NCI-H187 treated with DMSO at 0.1 percent for 48 hours (cell line): Measurements from ENCODE around the gene NRP1.
"Not testable (repeated sequence)": the region's sequence is repeated elsewhere in the genome, so short reads cannot be mapped to it uniquely, and the experiment has no call there.

Source experiments
- DNase-seq: peaks from one replicate; lab custom pipeline; 2025; lab: John Stamatoyannopoulos, UW

NRP1 gene

DNA sequence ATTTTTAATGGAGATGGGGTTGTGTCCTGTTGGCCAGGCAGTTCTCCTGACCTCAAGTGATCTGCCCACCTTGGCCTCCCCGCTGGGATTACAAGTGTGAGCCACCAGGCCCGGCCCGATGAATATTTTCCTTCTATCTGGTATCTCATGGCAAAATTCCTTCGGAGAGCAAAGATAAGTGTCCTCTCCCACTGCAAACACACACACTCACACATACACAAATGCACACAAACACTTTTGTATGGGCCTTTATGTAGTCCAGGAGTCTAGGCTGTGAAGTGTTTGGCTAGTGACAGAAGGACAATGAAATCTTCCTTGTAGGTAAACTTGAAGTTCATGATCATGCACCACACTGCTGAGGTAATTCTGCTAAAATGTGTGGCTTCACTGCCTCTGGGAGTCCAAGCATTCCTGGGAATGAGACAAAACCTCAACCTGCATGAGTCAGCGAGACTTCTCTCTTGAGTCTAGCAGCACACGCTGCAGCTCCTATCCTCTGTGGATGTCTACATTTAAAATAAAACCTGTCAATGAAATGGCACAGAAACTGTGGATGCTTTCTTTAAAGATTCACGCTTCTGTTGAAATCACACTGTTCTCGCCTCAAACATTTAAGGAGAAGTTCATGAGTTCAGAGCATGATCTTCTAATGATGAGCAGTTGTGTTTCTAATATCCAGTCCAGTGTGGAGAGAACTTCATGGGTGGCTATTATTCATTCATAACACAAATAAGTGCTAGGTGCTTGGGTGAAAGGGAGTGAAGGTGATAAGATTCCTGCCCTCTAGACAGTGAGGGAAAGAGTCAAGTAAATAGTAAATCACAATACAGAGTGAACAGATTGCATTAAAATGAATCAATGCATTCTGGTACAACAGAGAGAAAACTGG lies 96.5 kb downstream of the NRP1 start:
- DNase-seq, result no peak

DNA sequence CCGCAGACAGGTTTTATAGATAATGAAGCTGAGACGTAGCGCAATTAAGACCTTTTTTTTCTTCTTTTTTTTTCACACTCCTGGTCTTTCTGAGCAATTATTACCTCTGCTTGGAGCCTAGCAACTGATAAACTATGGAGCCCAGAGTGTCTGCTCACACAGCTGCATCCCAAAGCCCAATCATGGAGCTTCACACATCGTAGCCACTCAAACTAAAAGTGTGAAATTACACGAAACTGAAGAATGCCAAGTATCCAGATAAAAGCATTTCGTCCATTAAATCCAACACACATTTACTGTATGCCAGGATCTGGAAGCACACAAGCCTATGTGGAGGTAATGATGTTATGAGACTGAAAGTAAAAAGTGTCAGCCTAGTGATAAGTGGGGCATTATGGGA lies 97.6 kb downstream of the NRP1 start:
- DNase-seq, result no peak

DNA sequence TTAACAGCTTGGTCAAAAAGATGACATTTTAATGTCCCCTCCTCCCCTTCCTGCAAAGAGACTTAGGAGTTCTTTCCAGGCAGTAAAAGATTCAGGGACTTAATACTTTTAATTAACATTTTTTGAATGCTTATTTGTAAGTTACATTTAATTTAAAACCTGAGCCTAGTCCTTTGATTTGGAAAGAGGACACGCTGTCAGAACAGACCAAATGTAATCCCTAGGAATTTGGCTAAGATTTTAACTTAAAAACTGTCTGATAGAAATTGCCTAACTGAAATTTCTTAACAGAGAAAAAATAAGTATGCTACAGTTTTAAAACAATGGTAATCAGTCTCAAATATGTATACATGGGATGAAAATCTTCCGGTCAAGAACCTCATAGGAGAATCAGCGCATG lies 98.5 kb downstream of the NRP1 start:
- no peak for DNase-seq

DNA sequence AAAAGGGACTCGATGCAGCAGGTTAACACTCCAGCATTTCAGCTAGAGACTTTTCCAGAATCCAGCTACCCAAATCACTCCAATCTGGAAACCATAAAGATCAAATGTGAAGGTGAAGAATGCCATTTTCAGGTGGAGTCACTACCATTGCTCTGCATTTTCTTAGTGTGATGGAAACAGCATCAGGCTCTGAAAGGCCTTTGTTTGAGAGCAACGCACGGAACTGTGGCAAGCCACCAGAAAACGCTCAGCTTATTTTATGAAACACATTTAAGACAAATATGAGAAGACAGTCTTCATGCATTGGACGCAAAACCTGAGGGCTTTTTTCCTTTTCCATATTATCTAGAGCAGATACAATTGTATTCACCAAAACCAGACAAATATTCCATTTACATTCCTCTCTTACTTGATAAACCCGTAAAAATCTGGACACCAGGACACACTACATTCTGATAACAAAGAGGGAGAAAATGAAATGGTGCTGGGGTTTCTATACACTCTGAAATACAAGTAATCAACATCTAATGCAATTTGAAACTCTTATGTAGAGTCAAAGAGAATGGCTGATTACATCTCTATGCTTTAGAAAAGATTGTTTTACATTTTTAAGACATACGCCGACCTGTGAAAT lies 99.1 kb downstream of the NRP1 start:
- DNase-seq, result no peak

DNA sequence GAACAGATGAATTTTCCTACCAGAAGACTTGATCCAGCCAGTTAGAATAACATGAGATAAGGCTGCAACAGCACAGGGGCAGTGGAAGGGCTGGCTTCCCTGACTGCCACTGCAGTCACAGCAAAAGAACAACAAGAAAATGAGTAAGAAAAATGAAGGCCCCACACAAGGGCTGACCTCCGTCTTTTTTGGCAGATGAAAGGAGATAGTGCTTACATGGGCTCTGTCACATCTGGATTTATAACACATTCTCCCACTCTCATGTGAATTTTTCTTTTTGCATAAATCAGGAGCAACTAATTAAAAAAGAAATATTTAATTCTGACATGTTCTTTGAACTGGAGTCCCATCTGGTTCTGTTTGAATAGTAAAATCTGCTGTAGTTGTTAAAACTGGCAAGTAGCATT lies 99.6 kb downstream of the NRP1 start:
- DNase-seq, result no peak

DNA sequence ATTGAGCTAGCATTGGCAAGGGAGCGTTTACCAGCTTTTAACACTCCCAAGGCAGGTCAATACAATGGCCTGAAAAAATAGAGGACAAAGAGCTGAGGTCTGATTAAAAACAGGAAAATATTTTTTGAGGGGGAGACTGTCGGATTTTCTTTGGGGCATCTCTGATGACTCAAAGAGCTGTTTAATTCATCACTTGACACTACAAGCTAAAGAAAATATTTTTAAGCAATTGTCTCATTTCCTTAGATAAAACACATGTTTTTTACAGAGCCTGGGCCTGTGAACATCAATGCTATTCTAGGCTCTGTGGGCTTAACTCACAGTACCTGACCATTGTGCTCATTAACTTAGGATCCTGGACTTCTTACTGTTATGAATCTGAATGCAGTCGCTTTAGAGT lies 100.8 kb downstream of the NRP1 start:
- DNase-seq, result no peak

DNA sequence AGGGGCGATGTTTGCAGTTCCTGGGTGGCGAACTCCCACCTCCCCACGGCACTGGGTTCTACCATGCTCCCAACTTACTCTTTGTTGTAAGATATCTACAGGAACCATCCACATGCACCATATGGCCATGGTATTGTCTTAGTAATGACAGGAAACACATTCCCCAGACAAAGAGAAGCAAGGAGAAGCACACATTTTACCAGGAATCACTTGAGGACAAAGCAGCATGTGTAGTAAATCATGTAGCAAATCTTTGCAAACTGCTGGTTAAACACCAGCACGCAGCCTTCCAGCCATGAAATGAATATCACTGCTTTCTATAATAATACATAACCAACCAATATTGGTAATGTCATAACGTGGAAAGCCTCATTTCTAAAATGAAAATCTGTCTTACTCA lies 101.2 kb downstream of the NRP1 start:
- no peak for DNase-seq

DNA sequence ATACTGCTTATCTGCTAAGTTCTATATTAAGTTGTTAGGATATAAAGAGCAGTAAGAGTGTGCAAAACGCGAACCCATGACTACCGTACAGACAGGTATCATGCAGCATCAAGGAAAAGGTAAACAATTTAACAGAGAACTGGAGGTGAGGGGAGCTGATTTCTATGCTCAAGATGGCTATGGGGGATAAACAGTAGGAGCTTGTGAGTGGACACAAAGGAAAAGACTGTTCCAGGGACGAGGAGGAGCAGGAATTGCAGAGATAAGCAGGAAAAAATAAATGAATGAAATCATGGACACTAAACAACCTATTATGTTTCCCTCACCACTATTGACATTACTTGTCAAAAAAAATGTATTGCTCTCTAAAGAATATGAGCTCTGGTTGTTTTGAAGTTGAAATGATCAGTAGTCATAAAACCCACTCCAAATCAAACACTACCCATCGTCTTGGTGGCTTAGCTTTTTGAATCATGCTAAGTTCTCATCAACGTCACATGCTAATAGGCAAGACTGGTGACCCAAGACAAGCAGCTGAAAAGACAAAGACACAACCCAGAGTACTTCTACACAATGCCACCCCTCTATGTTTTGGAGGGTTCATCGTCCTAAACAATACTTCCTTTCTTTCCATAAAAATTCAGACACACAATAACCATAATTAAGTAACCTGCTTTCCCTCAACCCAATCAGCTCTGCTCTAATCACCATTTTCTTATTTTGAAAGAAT lies 102.7 kb downstream of the NRP1 start:
- no peak for DNase-seq

DNA sequence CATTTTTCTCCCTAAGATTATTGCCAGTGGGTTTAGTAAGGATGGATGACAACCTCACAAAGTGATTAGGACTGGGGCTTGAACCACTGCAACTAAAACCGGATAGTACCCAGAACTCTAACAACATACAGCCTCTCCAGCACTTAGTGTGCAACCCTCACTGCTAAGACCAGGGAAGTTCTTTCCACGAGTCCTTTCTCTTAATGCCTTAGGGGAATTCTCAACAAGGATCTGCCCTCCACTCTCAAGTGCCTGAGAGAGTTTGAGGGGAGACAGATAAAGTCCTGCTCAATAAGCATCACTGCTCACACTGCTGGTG lies 104.6 kb downstream of the NRP1 start:
- peak; percentile 4 for DNase-seq

DNA sequence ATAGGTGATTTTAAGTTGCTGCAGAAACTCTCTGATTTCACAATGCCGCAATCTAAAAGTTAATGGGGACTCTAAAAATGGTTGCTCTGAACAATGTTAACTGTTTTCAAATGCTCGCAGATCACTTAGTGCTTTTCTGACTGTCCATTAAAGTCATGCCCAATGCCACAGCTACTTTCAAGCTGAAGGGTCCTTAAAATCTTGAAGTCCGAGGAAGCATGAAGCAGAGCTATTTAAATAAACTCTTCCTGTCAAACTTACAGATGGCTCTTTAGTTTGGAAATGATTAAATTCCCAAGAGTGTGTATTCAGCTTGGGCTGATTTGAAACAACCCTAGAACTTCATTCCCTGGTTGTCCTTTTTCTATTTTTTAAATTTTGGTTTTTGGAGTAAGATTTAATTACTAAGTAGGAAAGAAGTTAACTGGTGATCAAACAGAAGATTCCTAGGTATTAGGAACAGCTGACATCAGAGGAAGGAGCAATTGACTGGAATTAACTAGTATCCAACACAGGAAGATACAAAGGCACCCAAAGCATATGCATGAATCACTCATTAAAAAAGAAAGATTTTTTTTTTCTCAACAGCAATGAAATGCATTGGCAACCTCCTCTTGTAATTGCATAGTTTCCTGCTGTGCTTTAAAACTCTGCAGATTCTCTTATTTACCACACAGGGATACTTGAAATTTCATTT lies 105.1 kb downstream of the NRP1 start:
- peak; percentile 55 for DNase-seq

DNA sequence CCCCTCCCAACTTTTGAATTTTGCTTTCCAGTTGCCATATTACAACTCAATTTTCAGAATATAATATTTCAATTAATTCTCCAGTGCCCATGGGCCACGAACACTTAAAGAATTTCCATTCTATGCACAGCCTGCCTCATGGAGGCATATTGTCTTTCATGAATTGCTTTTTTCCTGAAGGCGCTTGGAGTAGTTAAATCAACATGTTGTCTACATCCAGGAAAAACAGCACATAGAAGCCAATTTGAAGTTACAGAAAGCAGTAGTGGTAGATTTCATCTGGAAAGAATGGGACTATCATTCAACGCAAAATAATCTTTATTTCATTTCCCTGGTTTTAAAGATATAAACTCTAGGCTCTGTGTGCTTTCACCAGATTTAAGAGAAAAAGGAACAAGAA lies 106.0 kb downstream of the NRP1 start:
- no peak for DNase-seq

DNA sequence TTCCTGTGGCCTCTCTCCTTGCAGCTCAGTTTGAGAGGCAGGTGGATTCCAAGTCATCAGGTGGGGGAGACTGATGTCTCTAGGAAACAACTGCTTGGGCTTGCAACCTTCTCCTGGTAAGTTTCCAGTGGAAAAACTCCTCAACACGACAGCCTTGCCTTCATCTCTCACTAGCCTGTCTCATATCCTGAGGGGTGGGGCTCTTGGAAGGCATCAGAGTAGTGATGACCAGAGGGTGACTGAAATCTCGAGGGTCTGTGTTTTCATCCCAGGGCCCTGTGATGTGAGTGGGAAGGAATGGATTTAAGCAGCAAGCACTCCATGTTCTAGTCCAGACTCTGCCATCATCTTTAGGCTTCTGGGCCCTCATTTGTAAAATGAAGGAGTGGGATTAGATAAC lies 107.0 kb downstream of the NRP1 start:
- DNase-seq, result no peak

DNA sequence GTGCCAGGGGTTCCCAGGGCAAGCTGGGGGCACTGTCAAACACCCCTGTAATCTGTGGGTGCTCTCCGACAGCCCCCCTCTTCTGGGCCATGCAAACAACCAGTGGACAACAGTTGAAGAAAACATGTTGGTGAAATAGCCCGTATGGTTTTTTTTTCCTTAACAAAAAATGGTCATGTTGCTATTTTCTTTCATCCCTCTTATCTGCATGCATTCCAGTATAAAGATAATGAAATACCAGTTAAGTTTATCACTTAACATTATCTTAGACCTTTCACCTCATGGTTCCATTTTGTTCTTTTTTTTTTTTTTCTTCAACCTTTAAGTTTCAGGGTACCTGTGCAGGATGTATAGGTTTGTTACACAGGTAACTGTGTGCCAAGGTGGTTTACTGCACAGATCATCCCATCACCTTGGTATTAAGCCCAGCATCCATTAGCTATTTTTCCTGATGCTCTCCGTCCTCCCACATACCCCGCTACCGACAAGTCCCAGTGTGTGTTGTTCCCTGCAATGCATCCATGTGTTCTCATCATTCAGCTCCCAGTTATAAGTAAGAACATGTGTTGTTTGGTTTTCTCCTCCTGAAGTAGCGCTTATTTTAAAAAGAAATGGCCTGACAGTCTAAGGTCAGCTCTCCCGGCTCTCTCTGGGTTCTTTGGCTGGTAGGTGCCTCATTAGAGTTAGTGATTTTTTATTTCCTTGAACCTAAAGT lies 110.1 kb downstream of the NRP1 start:
- no peak for DNase-seq

DNA sequence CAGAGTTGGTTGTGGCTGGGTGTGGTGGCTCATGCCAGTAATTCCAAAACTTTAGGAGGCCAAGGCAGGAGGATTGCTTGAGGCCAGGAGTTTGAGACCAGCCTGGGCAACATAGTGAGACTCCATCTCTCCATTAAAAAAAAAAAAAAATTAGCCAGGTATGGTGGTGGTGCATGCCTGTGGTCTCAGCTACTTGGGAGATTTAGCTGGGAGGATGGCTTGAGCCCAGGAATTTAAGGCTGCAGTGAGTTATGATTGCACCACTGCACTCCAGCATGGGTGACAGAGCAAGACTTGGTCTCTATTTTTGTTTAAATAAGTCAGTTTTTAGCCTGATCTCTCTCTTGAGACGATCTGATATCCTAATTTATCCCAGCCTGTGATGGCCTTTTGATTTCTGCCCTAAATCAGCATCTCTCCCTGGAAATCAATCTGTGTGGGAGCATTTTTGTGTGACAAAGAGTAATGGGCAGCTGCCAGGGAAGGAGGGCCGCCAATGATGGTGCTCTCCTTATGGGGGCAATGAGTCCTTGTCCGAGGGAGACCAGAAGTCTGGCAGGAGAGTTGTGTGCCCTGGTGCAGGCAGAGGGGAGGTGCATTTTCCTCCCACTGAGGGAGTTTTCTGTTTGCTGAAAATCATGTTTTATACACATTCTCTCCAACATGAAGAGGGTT lies 111.0 kb downstream of the NRP1 start:
- no peak for DNase-seq

DNA sequence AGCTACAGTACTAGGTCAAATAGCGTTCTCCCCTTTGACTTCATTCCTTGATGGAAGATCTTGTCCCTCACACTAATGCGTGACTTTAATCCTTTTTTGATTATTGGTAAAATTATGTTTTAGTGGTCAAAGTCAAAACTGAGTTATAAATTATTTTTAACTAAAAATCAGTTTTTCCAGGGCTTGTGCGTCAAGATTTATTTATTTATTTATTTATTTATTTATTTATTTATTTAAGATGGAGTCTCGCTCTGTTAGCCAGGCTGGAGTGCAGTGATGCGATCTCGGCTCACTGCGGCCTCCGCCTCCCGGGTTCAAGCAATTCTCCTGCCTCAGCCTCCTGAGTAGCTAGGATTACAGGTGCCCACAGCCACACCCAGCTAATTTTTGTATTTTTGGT lies 112.2 kb downstream of the NRP1 start:
- DNase-seq, result not testable (repeated sequence)

DNA sequence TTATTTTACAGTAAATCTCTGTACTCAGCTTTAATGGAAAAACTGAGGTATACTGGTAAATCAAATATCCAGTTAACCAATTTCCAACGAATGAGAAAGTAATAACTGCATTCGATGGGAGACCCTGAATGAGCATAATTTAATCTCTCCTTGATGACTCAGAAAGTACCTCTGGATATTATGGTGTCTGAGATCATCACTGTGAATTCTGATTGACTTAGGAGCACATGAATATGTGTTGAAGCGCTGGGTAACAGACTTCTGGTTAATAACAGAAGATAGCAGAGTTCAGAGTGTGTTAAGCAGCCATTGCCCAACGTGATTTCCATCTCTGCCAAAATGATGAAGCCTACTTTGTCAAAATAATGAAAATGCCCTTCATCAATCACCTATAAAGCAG lies 116.6 kb downstream of the NRP1 start:
- DNase-seq, result no peak

DNA sequence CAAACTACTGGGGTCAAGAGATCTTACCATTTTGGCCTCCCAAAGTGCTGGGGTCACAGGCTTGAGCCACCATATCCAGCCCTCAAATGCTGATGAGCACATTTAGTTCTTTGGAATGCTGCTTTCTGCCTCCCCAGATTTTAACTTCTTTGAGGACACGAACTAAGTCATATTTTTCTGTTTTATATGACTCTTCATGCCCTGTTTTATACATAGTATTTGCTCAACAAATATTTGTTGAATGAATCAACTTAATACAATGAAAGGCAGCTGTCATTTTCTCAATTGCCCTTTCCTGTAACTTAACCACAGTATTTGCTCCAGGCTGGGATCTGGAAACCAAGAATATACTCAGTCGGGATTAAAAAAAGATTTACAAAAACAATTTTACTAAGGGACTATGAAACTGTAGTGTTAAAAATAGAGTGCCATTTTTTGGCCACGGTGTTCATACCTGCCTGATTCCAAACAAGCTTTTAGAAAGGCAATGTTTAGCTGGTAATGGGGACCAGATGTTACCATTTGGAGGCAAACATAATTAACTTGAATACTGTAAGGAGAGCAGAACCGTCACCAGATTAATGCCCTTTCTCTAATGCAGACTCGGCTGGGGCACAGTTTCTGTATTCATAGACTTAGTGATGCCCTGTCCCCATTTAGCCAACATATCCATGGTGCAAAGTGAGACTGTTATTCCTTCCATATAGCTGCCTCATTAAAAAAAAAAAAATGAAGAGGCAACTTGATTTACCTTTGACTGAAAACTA lies 117.6 kb downstream of the NRP1 start:
- DNase-seq, result no peak

DNA sequence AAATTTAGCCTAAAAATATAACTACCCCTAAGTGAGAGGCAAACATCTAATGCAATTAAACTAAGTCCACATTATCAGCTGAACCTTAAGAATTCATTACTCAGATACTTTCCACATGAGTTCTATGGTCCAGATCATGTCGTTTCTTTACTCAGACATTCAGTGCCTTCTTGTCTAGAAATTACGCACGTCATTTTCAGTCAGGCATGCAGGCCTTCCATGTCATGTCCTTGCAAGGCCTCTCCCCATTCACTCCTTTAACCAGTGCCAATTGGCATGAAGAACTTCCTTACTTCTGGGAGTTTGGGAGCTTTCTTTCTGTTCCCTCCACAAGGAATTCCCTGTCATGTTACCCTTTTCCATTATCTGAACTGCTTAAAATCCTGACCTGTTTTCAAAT lies 118.8 kb downstream of the NRP1 start:
- DNase-seq, result no peak

DNA sequence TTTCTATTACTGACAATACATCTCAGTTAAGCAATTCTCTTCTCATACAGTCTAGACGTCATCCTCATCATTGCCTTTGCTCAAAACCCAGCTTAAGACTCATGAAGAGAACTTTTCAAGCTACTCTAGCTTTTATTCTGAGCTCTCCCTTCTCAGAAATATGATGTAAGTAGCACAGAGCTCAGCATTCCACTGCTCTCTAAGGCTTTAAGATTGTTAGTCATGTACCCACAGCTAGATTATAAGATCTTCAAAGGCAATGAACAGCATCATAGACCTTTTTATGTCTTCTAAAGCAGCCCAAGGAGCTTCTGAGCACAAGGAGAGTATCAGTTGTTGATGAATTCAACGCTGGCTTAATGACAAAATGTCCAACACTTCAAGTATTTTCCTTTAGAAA lies 119.3 kb downstream of the NRP1 start:
- no peak for DNase-seq

DNA sequence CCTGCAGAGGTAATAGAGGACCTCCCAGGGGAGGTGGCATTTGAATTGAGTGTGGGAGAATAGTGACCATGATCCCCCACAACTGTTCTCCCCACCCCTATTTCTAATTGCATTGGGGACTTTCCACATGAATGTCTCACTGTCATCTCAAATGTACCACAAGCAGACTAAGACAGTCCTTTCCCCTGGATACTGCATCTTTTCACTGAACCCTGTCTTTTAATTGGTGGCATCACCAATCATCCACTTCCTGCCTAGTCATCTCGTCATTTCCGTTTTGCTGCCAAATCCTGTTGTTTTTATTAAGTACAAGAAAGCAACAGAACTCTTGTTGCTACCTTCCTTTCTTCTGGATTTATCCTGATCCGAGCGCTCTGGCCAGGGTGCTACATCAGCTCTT lies 120.3 kb downstream of the NRP1 start:
- no peak for DNase-seq
